ENCODE measurements around the gene IGHMBP2. TPM values are rescaled to one million over a fixed set of nuclear protein-coding genes. Genes with fewer than 3 reads are reported as not detected.
A peak's percentile ranks its signal among the peaks of the same experiment; 100 is the strongest.

The IGHMBP2 gene
- total RNA-seq, 1 donor from 2014 or later, result 30.8 TPM

DNA sequence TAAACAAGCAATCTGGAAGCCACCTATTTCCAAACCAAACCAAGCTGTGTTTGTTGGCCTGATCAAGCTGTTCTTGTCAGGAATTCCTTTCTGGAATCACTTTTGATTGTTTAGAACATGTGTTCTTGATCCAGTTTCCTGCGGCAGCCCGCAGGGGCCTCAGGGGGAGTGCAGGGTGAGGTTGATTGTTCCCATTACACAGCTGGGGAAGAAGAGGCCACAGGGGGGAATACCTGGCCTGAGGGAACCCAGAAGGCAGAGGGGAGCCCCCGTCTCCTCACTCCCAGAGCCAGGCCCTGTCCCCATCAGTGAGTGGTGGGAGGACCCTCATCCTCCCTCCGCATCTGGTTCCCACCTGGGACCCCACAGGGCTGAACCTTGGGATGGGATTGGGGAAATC is 72.9 kb downstream of the IGHMBP2 start:
- Mint-ChIP-seq H3K4me3 (ENCODE audit: unreplicated experiment) (no peak overlapping the region), H3K9me3 (ENCODE audit: unreplicated experiment) (peaks cover 7% of the 10 kb centered on the region), H3K27me3 (ENCODE audit: unreplicated experiment) (peaks cover 5% of the 10 kb centered on the region), H3K27ac (ENCODE audit: unreplicated experiment) (no peak overlapping the region), H3K36me3 (ENCODE audit: unreplicated experiment) (no peaks in the 10 kb centered on the region), H3K4me1 (ENCODE audit: low read depth, unreplicated experiment) (peaks cover 11% of the 10 kb centered on the region)
- DNase-seq, result no peak
- TF ChIP-seq, protein P1, sequence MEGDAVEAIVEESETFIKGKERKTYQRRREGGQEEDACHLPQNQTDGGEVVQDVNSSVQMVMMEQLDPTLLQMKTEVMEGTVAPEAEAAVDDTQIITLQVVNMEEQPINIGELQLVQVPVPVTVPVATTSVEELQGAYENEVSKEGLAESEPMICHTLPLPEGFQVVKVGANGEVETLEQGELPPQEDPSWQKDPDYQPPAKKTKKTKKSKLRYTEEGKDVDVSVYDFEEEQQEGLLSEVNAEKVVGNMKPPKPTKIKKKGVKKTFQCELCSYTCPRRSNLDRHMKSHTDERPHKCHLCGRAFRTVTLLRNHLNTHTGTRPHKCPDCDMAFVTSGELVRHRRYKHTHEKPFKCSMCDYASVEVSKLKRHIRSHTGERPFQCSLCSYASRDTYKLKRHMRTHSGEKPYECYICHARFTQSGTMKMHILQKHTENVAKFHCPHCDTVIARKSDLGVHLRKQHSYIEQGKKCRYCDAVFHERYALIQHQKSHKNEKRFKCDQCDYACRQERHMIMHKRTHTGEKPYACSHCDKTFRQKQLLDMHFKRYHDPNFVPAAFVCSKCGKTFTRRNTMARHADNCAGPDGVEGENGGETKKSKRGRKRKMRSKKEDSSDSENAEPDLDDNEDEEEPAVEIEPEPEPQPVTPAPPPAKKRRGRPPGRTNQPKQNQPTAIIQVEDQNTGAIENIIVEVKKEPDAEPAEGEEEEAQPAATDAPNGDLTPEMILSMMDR (IDR thresholded peaks at IDR 0.05; ENCODE audit: partially characterized antibody, unreplicated experiment), result no peak

DNA sequence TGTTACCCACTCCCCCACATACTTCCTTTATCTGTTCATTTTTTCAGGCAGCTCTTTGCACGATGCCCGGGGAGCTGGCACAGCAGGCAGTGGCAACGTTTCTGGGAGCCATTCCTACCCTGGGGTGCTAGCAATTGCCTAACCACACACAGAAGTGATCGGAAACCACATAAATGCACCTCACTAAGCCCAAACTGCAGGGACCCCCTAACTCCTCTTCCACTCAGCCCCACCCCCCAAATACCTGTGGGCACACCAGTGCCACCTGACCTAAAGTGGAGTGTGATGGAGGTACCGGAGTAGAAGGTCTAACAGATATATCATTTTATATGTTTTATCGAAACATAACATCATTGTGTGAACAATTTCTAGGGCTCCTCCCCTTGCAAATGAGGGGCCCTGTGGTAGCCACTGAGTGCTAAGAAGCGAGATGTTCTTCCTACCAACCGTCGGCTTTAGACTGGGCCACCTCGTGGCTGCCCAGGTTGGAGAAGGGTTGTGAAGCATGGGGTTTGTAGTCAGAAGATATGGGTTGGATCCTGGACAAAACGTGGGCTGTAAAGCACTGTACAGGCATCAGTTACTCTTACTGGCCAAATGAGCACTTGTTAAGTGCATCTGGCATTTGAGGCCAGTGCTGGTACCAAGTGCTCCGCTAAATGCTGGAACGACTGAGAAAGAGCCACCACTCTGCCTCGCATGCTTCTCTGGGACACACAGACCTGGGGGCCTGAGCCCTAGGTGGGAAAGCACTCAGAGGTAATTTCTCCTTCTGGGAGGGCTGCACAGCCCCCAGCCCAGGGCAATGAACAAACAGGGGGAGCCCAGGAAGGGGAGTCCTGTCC is 74.3 kb downstream of the IGHMBP2 start:
- Mint-ChIP-seq H3K4me3 (ENCODE audit: unreplicated experiment) (no peak overlapping the region), H3K27me3 (ENCODE audit: unreplicated experiment) (peaks cover 5% of the 10 kb centered on the region), H3K4me1 (ENCODE audit: low read depth, unreplicated experiment) (peaks cover 11% of the 10 kb centered on the region), H3K36me3 (ENCODE audit: unreplicated experiment) (no peaks in the 10 kb centered on the region), H3K27ac (ENCODE audit: unreplicated experiment) (no peak overlapping the region), H3K9me3 (ENCODE audit: unreplicated experiment) (peaks cover 9% of the 10 kb centered on the region)
- TF ChIP-seq, protein P1 (IDR thresholded peaks at IDR 0.05; ENCODE audit: partially characterized antibody, unreplicated experiment), result no peak
- DNase-seq, result peak; percentile 12

DNA sequence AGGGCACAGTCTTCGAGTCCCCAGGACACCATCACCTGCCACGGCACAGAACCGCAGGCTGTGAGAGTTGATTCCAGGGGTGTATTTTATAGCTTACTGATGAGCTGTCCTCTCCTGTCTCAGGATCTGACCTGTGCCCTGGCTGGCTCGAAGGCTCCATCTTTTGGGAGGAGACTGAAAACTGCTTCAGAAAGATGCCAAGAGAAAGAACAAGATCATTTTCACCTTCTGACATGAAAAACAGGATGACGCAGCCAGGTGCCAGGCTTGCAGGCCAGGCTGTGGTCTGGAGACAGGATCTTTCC is 74.9 kb downstream of the IGHMBP2 start:
- H3K4me3 Mint-ChIP-seq (ENCODE audit: unreplicated experiment), result no peak overlapping the region
- no peaks in the 10 kb centered on the region for H3K36me3 Mint-ChIP-seq (ENCODE audit: unreplicated experiment)
- H3K9me3 Mint-ChIP-seq (ENCODE audit: unreplicated experiment), result peaks cover 9% of the 10 kb centered on the region
- DNase-seq, result no peak
- H3K27ac Mint-ChIP-seq (ENCODE audit: unreplicated experiment), result no peak overlapping the region
- TF ChIP-seq, protein P1 (IDR thresholded peaks at IDR 0.05; ENCODE audit: partially characterized antibody, unreplicated experiment), result no peak
- H3K27me3 Mint-ChIP-seq (ENCODE audit: unreplicated experiment), result peaks cover 5% of the 10 kb centered on the region
- peaks cover 11% of the 10 kb centered on the region for H3K4me1 Mint-ChIP-seq (ENCODE audit: low read depth, unreplicated experiment)

DNA sequence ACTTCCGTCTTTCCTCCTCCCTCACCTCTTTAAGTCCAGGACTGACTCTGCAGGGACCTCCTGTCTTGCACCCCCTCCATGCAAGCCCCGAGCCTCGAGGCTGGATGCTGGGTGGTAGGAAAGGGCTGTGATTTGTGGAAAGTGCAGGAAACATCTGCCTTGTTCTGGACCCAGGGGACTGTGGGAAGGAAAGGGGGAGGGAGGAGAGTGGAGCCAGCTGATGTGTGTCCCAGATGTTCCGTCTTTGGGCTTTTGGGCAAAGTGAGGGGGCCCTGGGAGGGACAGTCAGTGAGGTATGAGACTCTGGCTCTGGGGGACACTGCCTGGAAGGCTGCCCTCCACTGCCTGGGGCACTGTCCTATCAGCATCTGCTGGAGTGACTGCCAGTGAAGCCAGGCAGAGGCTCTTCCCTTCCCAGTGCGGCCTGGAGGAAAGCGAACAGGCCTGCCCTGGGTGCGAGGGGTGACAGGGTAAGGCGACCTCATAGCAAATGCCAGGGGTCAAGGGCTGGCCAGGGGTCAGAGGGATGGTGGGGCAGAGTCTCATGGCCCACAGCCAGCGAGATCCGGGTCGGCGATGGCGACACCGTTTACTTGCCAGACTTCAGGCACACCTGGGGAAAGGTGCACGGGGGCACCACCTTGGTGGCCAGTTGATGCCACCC is 75.4 kb downstream of the IGHMBP2 start:
- Mint-ChIP-seq H3K9me3 (ENCODE audit: unreplicated experiment) (peaks cover 9% of the 10 kb centered on the region), H3K4me1 (ENCODE audit: low read depth, unreplicated experiment) (peaks cover 11% of the 10 kb centered on the region), H3K4me3 (ENCODE audit: unreplicated experiment) (no peak overlapping the region), H3K36me3 (ENCODE audit: unreplicated experiment) (no peaks in the 10 kb centered on the region), H3K27me3 (ENCODE audit: unreplicated experiment) (peaks cover 5% of the 10 kb centered on the region), H3K27ac (ENCODE audit: unreplicated experiment) (no peak overlapping the region)
- peak; percentile 17 for DNase-seq
- TF ChIP-seq, protein P1 (IDR thresholded peaks at IDR 0.05; ENCODE audit: partially characterized antibody, unreplicated experiment), result no peak
